ENCODE data around the gene GPR108. TPM values are rescaled to one million over a fixed set of nuclear protein-coding genes. Genes with fewer than 3 reads are reported as not detected.

GPR108 gene
- total RNA-seq, 1 experiment from 2014 or later = 43.0 TPM

- ChIA-PET CTCF (no interaction called here), POLR2A (no interaction called here)
- DNase-seq (ENCODE audit: low read depth, low spot score) (no peak), ATAC-seq (no peak)
- Histone ChIP-seq H3K27ac (ENCODE audit: low read length) (no peak overlapping the region), H3K4me3 (ENCODE audit: low read depth in 2 of 2, low read length in 2 of 2) (no peak overlapping the region), H3K36me3 (ENCODE audit: control insufficient read depth, insufficient read depth, low read length) (no peaks in the 10 kb centered on the region), H3K9me3 (ENCODE audit: control insufficient read depth, insufficient read depth, low read depth, low read length) (no peaks in the 10 kb centered on the region), H3K4me1 (ENCODE audit: control insufficient read depth, insufficient read depth, low read length) (no peaks in the 10 kb centered on the region), H3K27me3 (ENCODE audit: control insufficient read depth, insufficient read depth, low read length) (no peaks in the 10 kb centered on the region)
- no TSS peak for BruUV-seq (replicated peaks)
- intact Hi-C loops (cut with micrococcal nuclease; ENCODE audit: unreplicated experiment) = no loop called here
- TF ChIP-seq REST (IDR thresholded peaks at IDR 0.05; ENCODE audit: insufficient read depth in 1 of 2, low read depth in 2 of 2, low read length in 1 of 2) (no peak), CTCF (IDR thresholded peaks at IDR 0.05) (no peak), POLR2AphosphoS5 (IDR thresholded peaks at IDR 0.05; ENCODE audit: low read depth, low read length) (no peak), SIN3A (IDR thresholded peaks at IDR 0.05; ENCODE audit: borderline replicate concordance, insufficient read depth, low read depth, low read length) (no peak), TCF7L2 (IDR thresholded peaks at IDR 0.05; ENCODE audit: low read depth, low read length) (no peak)
- in situ Hi-C loops (cut with HindIII; ENCODE audit: low pct_unique_long_range_greater_than_20kb, low sequenced_read_pairs) = no loop called here
Measured at GRCh38 chr19:6691342-6691741, 46.0 kb downstream of the GPR108 start.

DNA sequence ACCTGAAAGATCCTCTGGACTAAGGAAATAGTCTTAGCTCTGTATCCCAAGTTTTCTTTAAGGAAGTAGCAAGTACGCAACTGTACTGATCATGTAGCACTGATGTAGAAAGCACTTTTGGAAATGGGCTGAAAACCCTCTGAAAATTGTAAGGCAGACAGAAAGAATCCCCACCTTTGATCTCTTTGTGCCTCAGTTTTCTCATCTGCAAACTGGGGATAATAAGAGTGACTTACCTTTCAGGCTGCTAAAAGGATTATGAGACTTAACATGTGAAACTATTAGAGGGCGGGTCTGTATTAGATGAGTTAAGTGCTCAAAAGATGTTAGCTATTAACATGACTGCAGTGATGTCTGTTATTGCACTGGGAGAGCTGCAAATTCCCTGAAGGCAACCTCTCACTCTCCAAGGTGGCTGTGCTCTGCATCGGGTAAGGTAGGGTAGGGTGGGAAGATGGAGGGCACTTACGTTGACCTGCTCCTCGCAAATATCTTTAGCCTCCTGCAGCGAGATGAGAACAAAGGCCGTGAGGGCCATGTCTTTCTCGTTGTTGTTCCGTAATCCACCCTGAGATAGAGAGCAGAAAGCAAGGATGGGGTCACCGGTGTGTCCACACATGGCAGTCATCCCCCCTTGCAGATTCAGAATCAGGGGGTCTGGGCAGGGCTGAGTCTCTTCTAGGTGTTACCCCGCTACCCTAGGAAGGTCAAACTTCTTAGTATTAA lies 47.1 kb downstream of the GPR108 start:
- intact Hi-C loops (cut with micrococcal nuclease; ENCODE audit: unreplicated experiment) (no loop called here), in situ Hi-C loops (cut with HindIII; ENCODE audit: low pct_unique_long_range_greater_than_20kb, low sequenced_read_pairs) (no loop called here)
- Histone ChIP-seq H3K9me3 (ENCODE audit: control insufficient read depth, insufficient read depth, low read depth, low read length) (no peaks in the 10 kb centered on the region), H3K36me3 (ENCODE audit: control insufficient read depth, insufficient read depth, low read length) (no peaks in the 10 kb centered on the region), H3K27ac (ENCODE audit: low read length) (no peak overlapping the region), H3K4me1 (ENCODE audit: control insufficient read depth, insufficient read depth, low read length) (no peaks in the 10 kb centered on the region), H3K27me3 (ENCODE audit: control insufficient read depth, insufficient read depth, low read length) (no peaks in the 10 kb centered on the region), H3K4me3 (ENCODE audit: low read depth in 2 of 2, low read length in 2 of 2) (no peak overlapping the region)
- CTCF ChIA-PET = no interaction called here
- POLR2A ChIA-PET = no interaction called here
- no peak for ATAC-seq
- TF ChIP-seq SIN3A (IDR thresholded peaks at IDR 0.05; ENCODE audit: borderline replicate concordance, insufficient read depth, low read depth, low read length) (no peak), TCF7L2 (IDR thresholded peaks at IDR 0.05; ENCODE audit: low read depth, low read length) (no peak), REST (IDR thresholded peaks at IDR 0.05; ENCODE audit: insufficient read depth in 1 of 2, low read depth in 2 of 2, low read length in 1 of 2) (no peak), CTCF (IDR thresholded peaks at IDR 0.05) (no peak), POLR2AphosphoS5 (IDR thresholded peaks at IDR 0.05; ENCODE audit: low read depth, low read length) (no peak)
- no peak for DNase-seq (ENCODE audit: low read depth, low spot score)
- BruUV-seq (replicated peaks) = no TSS peak
